NCI-H2029 (cell line): ENCODE data around the gene YPEL3.

Experiments used
- DNase-seq: peaks from one replicate; lab custom pipeline; 2025; lab: John Stamatoyannopoulos, UW

Gene YPEL3

DNA sequence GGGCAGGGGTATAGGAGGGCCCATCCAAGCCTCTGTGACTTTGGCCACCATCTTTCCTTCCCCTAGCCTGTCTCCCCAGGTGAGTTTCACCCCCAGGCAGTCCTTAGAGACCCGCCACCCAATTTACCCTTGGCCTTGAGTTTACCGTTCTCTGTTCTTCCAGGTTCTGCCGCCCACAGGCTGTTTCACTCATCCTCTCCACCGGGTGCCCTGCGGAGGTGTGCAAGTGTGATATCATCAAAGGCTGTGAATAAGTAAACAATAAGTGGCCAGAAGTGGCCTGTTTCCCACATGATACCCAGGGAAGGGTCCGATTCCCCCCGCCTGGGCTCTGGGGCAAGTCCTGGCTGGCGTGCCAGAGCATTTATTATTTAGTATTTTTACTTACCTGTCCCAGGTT lies 49.8 kb downstream of the YPEL3 start:
- DNase-seq: no peak
